Gastroesophageal sphincter (tissue), 4 donors: ENCODE results near the gene PYDC1. TPM values are rescaled to one million over a fixed set of nuclear protein-coding genes. Genes with fewer than 3 reads are reported as not detected.

ENCODE experiments used
- ATAC-seq: fragments of 150-250 bp; one replicate; pipeline ENCODE4 v1.9.1; 2016; ENCODE audit warnings: mild to moderate bottlenecking, moderate library complexity
- H3K27ac ChIP-seq, 4 donors: fragments of 200-600 bp; sonication (generic) in 3 of 4; 1 replicate in 3 of 4; 2 replicates in 1 of 4; pipeline ENCODE4 v1.5.1; 2016 to 2019
- H3K27me3 ChIP-seq: fragments of 200-600 bp; sonication (generic); one replicate; pipeline ENCODE4 v1.5.1; 2019
- H3K36me3 ChIP-seq, 2 donors: fragments of 200-600 bp; sonication (generic); one replicate each; pipeline ENCODE4 v1.5.1; 2019; ENCODE audit warnings: control low read depth in 1 of 2
- H3K4me1 ChIP-seq, 3 donors: fragments of 200-600 bp; sonication (generic); 1 replicate in 2 of 3; 2 replicates in 1 of 3; pipeline ENCODE4 v1.5.1; 2016 to 2019; ENCODE audit warnings: control low read depth in 2 of 3
- H3K4me3 ChIP-seq, 2 donors: fragments of 200-600 bp; sonication (generic); one replicate each; pipeline ENCODE4 v1.5.1; 2019; ENCODE audit warnings: mild to moderate bottlenecking in 1 of 2, moderate library complexity in 1 of 2
- H3K9me3 ChIP-seq, 3 donors: fragments of 200-600 bp; sonication (generic); one replicate each; pipeline ENCODE4 v1.5.1; 2017 to 2019; ENCODE audit warnings: control low read depth in 2 of 3
- CTCF ChIP-seq, 4 experiments: fragments of 200-600 bp in 2 of 4; fragments of 450-650 bp in 2 of 4; sonication (generic) in 1 of 4; IDR thresholded peaks; one replicate each; pipeline ENCODE4 v1.5.1; 2017 to 2019; ENCODE audit warnings: antibody characterized with exemption in 4 of 4, mild to moderate bottlenecking in 2 of 4, moderate library complexity in 2 of 4
- EP300 ChIP-seq: sonication (generic); formaldehyde crosslinking; IDR thresholded peaks from one replicate; pipeline ENCODE4 v1.6.1; 2017; ENCODE audit warnings: antibody characterized with exemption, mild to moderate bottlenecking
- POLR2A ChIP-seq, 2 donors: fragments of 450-650 bp; IDR thresholded peaks; one replicate each; pipeline ENCODE4 v1.6.1; 2017; ENCODE audit warnings: antibody characterized with exemption in 2 of 2, mild to moderate bottlenecking in 2 of 2, moderate library complexity in 1 of 2
- POLR2AphosphoS5 ChIP-seq: sonication (generic); formaldehyde crosslinking; IDR thresholded peaks from one replicate; pipeline ENCODE4 v1.6.1; 2017; ENCODE audit warnings: antibody characterized with exemption
- WGBS, 2 donors: methylation state at CpG; one replicate each; pipeline ENCODE4 v1.1.5; 2018; ENCODE audit warnings: low coverage in 1 of 2; 5-methylcytosine and 5-hydroxymethylcytosine counted together
- total RNA-seq, 4 donors: library from RNA; depleted of rRNA; stranded (reverse); fragments of >200 nt; gene quantifications; one replicate each; pipeline ENCODE4 v1.1.0, GENCODE V29; 2016

The PYDC1 gene
- total RNA-seq, 4 donors from 2014 or later: 0.93 TPM; not detected in 3

DNA sequence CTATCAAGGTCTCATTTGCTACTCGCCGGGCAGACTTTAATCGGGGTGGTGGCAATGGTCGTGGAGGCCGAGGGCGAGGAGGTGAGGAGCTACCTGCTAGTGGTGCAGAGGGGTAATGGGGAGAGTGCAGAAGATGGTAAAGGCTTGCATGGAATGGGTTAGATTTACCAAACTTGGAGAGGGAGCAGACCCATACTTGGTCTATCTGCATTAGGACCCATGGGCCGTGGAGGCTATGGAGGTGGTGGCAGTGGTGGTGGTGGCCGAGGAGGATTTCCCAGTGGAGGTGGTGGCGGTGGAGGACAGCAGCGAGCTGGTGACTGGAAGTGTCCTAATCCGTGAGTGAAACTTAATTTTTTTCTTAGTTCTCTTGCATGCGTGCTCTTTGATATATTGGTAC lies 26.9 kb downstream of the PYDC1 start:
- Histone ChIP-seq H3K4me3 (no peak overlapping the region), H3K4me1 (peaks cover 0 to 21% (median 0%) of the 10 kb centered on the region in 3 donors), H3K27me3 (no peaks in the 10 kb centered on the region), H3K27ac (no peak overlapping the region), H3K36me3 (peaks cover 28 to 100% of the 10 kb centered on the region in 2 donors), H3K9me3 (no peaks in the 10 kb centered on the region)
- WGBS, 2 donors: 93 to 94% methylated on average over 9 to 12 of the region's 12 CpGs
- TF ChIP-seq POLR2A (IDR thresholded peaks at IDR 0.05): no peak
- TF ChIP-seq CTCF (IDR thresholded peaks at IDR 0.05): no peak
- no peak for TF ChIP-seq EP300
- no peak for TF ChIP-seq POLR2AphosphoS5
- ATAC-seq: no peak

DNA sequence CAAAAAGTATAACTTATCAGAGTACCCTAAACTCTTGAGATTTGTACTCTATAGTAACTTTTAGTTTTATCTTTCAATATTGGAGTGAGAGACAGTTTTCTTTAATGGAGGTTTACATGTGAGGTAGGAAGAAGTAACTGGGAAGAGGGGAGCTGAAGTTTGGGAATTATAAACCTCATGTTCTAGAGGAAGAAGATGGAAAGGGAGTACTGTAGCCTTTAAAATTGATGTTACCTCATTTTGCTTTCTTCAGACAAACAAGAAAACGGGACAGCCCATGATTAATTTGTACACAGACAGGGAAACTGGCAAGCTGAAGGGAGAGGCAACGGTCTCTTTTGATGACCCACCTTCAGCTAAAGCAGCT lies 27.5 kb downstream of the PYDC1 start:
- ATAC-seq: no peak
- no peaks in the 10 kb centered on the region for H3K27me3 ChIP-seq
- H3K36me3 ChIP-seq: peaks cover 29 to 100% of the 10 kb centered on the region in 2 donors
- H3K27ac ChIP-seq: no peak overlapping the region
- peaks cover 0 to 25% (median 0%) of the 10 kb centered on the region in 3 donors for H3K4me1 ChIP-seq
- no peak overlapping the region for H3K4me3 ChIP-seq
- H3K9me3 ChIP-seq: no peaks in the 10 kb centered on the region
- TF ChIP-seq POLR2AphosphoS5 (no peak), EP300 (no peak), CTCF (IDR thresholded peaks at IDR 0.05) (no peak), POLR2A (IDR thresholded peaks at IDR 0.05) (no peak)
- 92% methylated on average over 2 of the region's 2 CpGs for WGBS, 2 donors

DNA sequence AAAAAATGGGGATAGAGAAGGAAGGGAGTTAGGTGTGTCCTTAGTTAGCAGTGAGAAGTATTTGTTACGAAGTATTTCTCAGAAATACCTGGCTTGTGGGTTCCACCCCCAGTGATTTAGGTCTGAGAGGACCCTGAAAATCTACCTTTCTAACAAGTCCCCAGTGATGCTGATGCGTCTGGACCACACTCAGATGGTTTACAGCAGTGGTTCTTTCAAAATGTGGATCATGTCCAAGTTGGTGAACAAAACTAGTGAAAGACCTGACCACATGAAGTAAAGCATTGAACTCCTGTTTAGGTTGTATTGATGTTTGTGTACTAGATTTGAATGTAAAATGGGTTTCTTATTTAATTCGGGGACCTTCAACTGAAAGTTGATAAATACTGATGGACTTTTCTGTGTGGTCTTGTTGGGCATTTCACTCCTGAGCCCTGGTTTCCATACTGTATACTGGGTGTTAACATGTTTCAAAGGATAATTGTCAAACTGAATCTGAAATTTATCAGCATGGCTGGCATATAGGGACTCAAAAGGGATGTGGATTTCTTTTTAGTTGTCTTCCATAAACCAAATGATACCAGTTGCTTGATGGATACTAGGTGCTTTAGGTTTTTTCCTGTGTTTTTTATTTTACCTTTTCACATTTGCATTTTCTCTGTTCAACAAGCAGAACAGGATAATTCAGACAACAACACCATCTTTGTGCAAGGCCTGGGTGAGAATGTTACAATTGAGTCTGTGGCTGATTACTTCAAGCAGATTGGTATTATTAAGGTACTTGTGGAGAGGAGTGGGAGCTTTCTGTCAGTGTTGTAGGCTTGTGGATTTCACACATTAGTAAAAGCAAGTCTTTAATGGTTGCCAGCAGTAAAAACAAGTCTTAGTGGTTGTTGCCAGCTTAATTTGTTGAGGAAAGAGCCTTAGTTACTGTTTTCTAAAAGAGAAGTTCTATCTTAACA lies 28.2 kb downstream of the PYDC1 start:
- Histone ChIP-seq H3K36me3 (peaks cover 32 to 100% of the 10 kb centered on the region in 2 donors), H3K27ac (no peak overlapping the region), H3K9me3 (no peaks in the 10 kb centered on the region), H3K27me3 (no peaks in the 10 kb centered on the region), H3K4me1 (peaks cover 0 to 32% (median 2%) of the 10 kb centered on the region in 3 donors), H3K4me3 (no peak overlapping the region)
- TF ChIP-seq CTCF (IDR thresholded peaks at IDR 0.05) (no peak), POLR2A (IDR thresholded peaks at IDR 0.05) (no peak), POLR2AphosphoS5 (no peak), EP300 (no peak)
- no peak for ATAC-seq
- 70 to 78% methylated on average over 3 of the region's 3 CpGs for WGBS, 2 donors

DNA sequence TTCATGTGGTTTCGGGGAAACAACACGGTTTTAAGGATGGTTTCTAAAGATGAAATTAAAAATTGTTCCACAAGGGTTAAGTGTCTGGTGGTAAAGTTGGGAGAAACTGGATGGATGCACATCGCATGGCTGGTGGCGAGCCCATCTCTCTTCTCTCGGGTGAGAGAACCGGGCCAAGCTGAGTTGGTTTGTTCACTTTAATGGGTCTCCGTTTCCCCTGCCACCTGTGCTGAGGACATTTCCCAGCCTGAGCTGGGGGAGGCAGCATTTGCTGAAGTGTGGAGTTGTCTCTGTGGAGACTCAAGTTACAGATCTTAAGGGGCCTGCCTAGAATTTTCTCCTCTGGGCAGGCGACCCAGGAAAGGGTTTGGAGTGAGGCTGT lies 29.1 kb downstream of the PYDC1 start:
- peaks cover 0 to 41% (median 9%) of the 10 kb centered on the region in 3 donors for H3K4me1 ChIP-seq
- H3K9me3 ChIP-seq: no peaks in the 10 kb centered on the region
- no peak for TF ChIP-seq POLR2AphosphoS5
- no peak for TF ChIP-seq EP300
- TF ChIP-seq POLR2A (IDR thresholded peaks at IDR 0.05): no peak
- TF ChIP-seq CTCF (IDR thresholded peaks at IDR 0.05): no peak
- H3K36me3 ChIP-seq: peaks cover 32 to 100% of the 10 kb centered on the region in 2 donors
- no peaks in the 10 kb centered on the region for H3K27me3 ChIP-seq
- 64 to 74% methylated on average over 6 to 8 of the region's 8 CpGs for WGBS, 2 donors
- no peak overlapping the region for H3K27ac ChIP-seq
- ATAC-seq: no peak
- H3K4me3 ChIP-seq: no peak overlapping the region
